ENCODE measurements around the gene IKBKE.

Gene IKBKE

DNA sequence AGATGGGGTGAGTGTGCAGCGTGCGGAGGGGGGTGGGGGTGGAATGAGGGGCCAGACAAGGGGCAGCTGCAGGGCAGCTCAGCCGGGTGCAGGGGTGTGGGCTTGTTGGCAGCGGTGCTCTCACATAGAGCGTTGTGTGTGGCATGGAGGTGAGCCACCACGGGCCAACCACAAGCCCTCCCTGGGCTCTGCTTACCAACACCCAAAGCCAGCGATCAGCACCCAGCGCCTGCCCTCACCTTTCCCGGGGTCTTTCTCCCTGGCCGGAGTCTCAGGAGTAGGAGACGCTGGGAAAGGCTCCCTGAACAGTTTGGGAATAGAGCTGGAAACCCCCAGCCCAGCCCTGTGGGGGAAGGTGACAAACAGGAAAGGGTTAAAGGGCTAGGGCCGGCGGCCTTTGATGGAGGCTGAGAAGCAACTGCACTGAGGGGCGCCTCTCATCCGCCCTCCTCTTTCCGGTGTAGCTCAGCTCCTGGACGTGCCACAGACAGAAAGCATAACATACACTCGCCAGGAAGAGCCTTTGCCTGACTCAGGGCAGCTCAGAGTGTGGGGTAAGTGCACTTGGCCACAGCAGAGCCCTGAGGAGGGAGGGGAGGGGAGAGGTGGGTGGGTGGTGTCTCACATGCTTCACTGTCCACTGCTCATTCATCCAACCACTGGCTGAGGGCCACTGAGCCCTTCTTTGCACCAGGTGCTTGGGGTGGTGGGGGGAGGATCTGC lies 577 bp downstream of the IKBKE start:
- H3K9me3 ChIP-seq (ENCODE audit: severe bottlenecking): no peaks in the 10 kb centered on the region
- no peaks in the 10 kb centered on the region for H3K36me3 ChIP-seq (ENCODE audit: low read depth)
- no peaks in the 10 kb centered on the region for H3K27me3 ChIP-seq (ENCODE audit: insufficient read depth, poor library complexity, severe bottlenecking)
- TF ChIP-seq, protein P1, sequence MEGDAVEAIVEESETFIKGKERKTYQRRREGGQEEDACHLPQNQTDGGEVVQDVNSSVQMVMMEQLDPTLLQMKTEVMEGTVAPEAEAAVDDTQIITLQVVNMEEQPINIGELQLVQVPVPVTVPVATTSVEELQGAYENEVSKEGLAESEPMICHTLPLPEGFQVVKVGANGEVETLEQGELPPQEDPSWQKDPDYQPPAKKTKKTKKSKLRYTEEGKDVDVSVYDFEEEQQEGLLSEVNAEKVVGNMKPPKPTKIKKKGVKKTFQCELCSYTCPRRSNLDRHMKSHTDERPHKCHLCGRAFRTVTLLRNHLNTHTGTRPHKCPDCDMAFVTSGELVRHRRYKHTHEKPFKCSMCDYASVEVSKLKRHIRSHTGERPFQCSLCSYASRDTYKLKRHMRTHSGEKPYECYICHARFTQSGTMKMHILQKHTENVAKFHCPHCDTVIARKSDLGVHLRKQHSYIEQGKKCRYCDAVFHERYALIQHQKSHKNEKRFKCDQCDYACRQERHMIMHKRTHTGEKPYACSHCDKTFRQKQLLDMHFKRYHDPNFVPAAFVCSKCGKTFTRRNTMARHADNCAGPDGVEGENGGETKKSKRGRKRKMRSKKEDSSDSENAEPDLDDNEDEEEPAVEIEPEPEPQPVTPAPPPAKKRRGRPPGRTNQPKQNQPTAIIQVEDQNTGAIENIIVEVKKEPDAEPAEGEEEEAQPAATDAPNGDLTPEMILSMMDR (IDR thresholded peaks at IDR 0.05; ENCODE audit: poor library complexity, severe bottlenecking): no peak
- H3K4me3 ChIP-seq (ENCODE audit: severe bottlenecking): peak overlapping the region; percentile 44
- DNase-seq (ENCODE audit: low spot score) (no peak), ATAC-seq (ENCODE audit: low read depth) (peak; percentile 66)
- peak overlapping the region; percentile 54 for H3K27ac ChIP-seq (ENCODE audit: poor library complexity, severe bottlenecking)
- peaks cover 16% of the 10 kb centered on the region for H3K4me1 ChIP-seq (ENCODE audit: insufficient read depth, poor library complexity, severe bottlenecking)

DNA sequence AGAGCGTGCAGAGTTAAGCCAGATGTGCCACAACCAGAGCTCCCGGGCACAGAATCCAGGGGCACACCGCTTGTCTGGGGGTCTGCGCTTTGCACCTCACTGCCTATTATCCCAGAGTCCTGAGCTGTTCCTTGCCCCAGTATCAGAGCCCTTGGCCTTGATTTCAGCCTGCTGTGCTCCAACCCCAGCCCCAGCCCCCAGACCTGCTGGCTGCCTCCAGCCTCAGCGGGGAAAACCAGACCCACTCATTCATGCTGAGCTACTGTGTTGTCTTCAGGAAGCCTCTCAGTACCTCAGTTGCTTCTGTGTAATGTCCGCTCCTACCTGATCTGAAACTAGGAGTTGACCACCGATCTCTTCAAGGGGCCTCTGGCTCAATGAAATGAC lies 1.1 kb downstream of the IKBKE start:
- DNase-seq (ENCODE audit: low spot score): no peak
- peak overlapping the region; percentile 54 for H3K27ac ChIP-seq (ENCODE audit: poor library complexity, severe bottlenecking)
- H3K27me3 ChIP-seq (ENCODE audit: insufficient read depth, poor library complexity, severe bottlenecking): no peaks in the 10 kb centered on the region
- H3K4me3 ChIP-seq (ENCODE audit: severe bottlenecking): peak overlapping the region; percentile 44
- H3K4me1 ChIP-seq (ENCODE audit: insufficient read depth, poor library complexity, severe bottlenecking): peaks cover 16% of the 10 kb centered on the region
- H3K36me3 ChIP-seq (ENCODE audit: low read depth): no peaks in the 10 kb centered on the region
- no peaks in the 10 kb centered on the region for H3K9me3 ChIP-seq (ENCODE audit: severe bottlenecking)
- TF ChIP-seq, protein P1 (IDR thresholded peaks at IDR 0.05; ENCODE audit: poor library complexity, severe bottlenecking): no peak
- ATAC-seq (ENCODE audit: low read depth): no peak

DNA sequence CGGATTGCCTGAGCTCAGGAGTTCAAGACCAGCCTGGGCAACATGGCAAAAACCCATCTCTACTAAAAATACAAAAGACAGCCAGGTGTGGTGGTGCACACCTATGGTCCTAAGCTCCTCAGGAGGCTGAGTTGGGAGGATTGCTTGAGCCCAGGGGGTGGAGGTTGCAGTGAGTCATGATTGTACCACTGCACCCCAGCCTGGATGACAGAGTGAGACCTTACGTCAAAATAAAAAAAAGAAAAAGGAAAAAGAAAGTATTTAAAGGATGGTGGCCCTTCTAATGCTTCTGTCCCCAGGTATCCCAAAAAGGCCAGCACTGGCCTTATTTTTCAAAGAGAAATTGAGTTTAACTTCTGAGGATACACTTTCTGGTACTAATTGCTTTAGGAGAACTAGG lies 1.7 kb downstream of the IKBKE start:
- H3K36me3 ChIP-seq (ENCODE audit: low read depth): no peaks in the 10 kb centered on the region
- no peak for ATAC-seq (ENCODE audit: low read depth)
- H3K27ac ChIP-seq (ENCODE audit: poor library complexity, severe bottlenecking): no peak overlapping the region
- H3K27me3 ChIP-seq (ENCODE audit: insufficient read depth, poor library complexity, severe bottlenecking): no peaks in the 10 kb centered on the region
- no peak overlapping the region for H3K4me3 ChIP-seq (ENCODE audit: severe bottlenecking)
- TF ChIP-seq, protein P1 (IDR thresholded peaks at IDR 0.05; ENCODE audit: poor library complexity, severe bottlenecking): no peak
- H3K9me3 ChIP-seq (ENCODE audit: severe bottlenecking): no peaks in the 10 kb centered on the region
- peaks cover 16% of the 10 kb centered on the region for H3K4me1 ChIP-seq (ENCODE audit: insufficient read depth, poor library complexity, severe bottlenecking)
- no peak for DNase-seq (ENCODE audit: low spot score)

DNA sequence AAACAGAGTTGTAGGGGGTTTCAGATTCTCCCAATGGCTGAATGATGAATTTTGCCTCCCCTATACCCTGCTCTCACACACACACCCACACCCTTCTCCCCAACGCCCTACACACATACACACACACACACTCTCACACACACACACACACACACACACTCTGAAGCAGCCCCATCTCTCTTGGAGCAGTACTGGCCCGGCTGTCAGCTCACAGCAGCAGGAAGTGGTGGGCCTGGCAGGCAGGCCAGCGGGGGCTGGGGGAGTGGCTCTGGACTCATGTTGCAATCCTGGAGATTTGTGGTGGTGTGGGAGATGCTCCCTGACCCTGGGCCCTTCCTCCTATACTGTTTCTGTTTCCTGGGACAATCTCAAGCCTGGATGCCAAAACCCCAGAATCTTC lies 2.2 kb downstream of the IKBKE start:
- no peak overlapping the region for H3K4me3 ChIP-seq (ENCODE audit: severe bottlenecking)

DNA sequence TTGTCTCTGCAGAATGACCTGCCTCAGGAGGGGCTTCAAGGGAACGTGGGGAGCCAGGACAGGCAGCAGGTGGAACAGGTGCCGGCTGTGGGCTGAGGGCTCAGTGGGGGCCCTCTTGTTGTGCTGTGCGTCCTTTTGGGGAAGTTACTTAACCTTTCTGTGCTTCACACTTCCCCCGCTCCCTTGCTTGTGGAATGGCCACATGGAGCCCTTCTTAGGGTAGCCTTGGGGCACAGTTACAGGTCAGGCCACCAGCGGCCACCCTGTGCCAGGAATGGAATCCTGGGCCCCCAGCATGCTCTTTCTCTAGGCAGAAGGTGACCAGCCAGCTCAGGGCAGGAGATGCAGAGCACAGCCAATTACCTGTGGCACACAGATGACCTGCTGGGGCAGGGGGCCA lies 2.6 kb downstream of the IKBKE start:
- TF ChIP-seq, protein P1 (IDR thresholded peaks at IDR 0.05; ENCODE audit: poor library complexity, severe bottlenecking): no peak
- H3K4me3 ChIP-seq (ENCODE audit: severe bottlenecking): no peak overlapping the region
- no peaks in the 10 kb centered on the region for H3K9me3 ChIP-seq (ENCODE audit: severe bottlenecking)
- ATAC-seq (ENCODE audit: low read depth) (no peak), DNase-seq (ENCODE audit: low spot score) (no peak)
- no peak overlapping the region for H3K27ac ChIP-seq (ENCODE audit: poor library complexity, severe bottlenecking)
- H3K36me3 ChIP-seq (ENCODE audit: low read depth): no peaks in the 10 kb centered on the region
- H3K4me1 ChIP-seq (ENCODE audit: insufficient read depth, poor library complexity, severe bottlenecking): peaks cover 16% of the 10 kb centered on the region
- no peaks in the 10 kb centered on the region for H3K27me3 ChIP-seq (ENCODE audit: insufficient read depth, poor library complexity, severe bottlenecking)

More for the DNA sequence above, 2.2 kb downstream of the IKBKE start:
- H3K4me1 ChIP-seq (ENCODE audit: insufficient read depth, poor library complexity, severe bottlenecking): peaks cover 16% of the 10 kb centered on the region
- no peak overlapping the region for H3K27ac ChIP-seq (ENCODE audit: poor library complexity, severe bottlenecking)
- H3K36me3 ChIP-seq (ENCODE audit: low read depth): no peaks in the 10 kb centered on the region
- no peaks in the 10 kb centered on the region for H3K9me3 ChIP-seq (ENCODE audit: severe bottlenecking)
- ATAC-seq (ENCODE audit: low read depth) (no peak), DNase-seq (ENCODE audit: low spot score) (no peak)
- TF ChIP-seq, protein P1 (IDR thresholded peaks at IDR 0.05; ENCODE audit: poor library complexity, severe bottlenecking): no peak
- H3K27me3 ChIP-seq (ENCODE audit: insufficient read depth, poor library complexity, severe bottlenecking): no peaks in the 10 kb centered on the region
